NCI-H345 (cell line): ENCODE results near the gene EIF4E3.

Experiments used
- DNase-seq: peaks from one replicate; lab custom pipeline; 2025; lab: John Stamatoyannopoulos, UW

The EIF4E3 gene

DNA sequence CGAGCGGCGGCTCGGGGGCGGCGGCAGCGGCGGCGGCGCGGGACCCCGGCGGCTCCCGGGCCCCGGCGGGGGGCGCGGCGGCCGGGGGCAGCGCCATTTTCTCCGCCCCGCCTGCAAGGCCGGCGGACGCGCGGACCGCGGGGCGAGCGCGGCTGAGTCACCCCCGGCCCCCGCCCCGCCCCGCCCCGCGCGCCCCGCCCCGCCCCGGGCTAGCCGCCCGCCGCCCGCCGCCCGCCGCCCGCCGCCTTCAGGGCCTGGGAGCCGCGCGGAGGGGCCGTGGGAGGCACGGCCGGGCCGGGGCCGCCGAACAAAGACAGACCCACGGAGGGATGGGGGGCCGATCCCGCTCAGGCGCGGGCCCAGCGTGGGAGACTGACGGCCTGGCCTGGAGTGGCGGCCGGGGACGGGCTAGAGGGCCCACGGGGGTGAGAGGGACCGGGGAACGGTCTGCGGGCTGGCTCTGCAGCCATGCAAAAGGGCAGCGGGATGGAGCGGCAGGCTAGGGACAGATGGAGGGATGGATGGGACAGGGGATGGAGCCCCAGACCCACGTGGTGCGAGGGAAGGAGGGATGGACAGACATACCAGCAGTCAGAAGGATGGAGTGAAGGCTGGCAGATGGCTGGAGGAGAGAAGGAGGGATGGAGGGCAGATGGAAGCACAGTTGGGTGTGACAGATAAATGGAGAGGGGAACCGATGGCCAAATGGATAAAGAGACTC is at the start of gene EIF4E3:
Gene EIF4E3, minus strand, starts transcription at position 132 of the 721 bp plus-strand sequence. Its CDS starts 35 bp downstream, at position 97.
- peak; percentile 27 for DNase-seq

DNA sequence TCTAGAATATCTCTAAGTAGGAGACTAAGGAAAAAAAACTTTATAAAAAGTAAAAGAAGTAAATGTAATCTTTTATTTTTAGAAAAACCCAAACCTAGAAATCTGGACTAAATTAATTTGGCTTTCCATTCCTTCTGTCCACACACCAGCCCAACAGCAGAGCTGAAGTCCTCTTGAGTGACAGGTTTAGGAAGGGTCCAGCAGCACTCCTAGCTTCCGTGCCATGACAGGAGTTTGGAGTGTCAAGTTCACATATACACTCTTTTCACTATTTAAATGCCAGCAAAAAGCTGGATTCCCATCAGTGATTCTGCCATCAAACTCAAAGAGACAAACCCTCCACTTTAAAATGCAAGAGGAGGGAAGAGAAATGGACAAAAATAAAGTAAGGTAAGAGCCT is 46.7 kb upstream of the EIF4E3 start:
- no peak for DNase-seq

DNA sequence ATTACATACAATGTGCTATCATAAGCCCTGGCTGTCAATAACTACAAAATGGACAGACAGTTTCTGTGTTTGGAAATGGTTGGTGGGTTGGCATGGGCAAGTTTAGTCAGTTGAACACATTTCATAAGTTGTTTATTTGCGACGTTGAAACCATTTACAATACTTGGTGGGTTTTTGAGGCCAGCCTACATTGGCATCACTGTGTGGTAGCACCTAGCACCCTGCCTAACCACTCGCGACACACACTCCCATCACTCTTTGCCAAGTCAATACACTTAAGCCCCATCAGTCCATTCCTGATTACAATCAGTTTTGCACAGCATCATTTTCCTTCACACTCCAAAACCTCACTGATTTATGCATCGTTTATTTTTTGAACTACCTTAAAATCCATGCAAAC is 45.9 kb upstream of the EIF4E3 start:
- DNase-seq: no peak

DNA sequence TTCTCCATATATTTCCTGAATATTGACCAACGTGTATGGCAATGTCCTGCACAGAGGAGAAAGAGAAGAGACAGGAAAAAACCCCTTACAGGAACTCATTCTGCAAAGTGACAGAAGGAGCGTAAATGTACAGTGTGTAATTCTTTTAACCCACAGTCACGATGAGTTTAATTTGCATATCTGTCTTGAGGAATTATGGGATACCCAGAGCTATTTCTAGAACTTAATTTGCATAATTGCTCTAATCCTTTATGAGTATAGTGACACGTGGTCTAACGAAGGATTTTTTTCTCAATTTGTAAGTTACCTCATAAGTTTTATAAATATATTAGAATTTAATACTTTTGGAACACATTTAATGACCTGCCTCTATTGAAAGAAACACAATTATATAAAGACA is 38.2 kb upstream of the EIF4E3 start:
- DNase-seq: no peak

DNA sequence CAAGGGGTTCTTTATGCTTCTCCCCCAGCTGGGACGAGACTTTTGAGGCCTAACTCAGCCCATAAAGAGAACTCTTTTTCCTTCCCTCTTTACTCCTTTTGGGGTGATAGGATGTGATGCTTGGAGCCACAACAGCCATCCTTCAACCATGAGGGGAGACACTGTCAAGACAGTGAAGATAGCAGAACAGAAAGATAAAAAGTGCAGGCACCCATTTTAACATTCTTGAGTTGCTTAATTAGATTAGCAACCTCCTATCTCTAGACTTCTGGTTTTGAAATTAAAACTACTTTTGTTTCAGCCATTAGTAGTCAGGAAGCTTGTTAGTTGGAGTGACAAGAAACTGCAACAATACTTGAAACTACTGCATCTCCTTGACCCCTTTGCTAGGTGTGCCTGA is 34.9 kb upstream of the EIF4E3 start:
- no peak for DNase-seq

DNA sequence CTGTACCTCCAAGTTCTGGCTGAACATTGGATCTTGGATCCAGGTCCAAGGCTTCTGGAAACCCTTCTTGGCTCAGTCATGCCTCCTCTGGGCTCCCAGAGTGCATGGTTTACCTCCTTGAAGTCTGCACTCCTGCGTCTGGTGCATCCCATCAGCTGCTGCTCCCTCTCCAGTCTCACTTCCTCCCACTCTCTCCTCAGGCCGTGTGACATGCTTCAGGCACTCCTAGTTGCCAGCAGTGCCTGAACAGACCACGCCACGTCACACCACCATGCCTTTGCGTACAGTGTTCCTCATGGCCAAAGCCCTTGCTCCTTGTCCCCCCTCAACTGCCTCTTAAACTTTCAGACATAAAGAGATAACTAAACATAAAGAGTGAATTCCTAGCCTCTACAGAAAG is 34.2 kb upstream of the EIF4E3 start:
- DNase-seq: no peak

DNA sequence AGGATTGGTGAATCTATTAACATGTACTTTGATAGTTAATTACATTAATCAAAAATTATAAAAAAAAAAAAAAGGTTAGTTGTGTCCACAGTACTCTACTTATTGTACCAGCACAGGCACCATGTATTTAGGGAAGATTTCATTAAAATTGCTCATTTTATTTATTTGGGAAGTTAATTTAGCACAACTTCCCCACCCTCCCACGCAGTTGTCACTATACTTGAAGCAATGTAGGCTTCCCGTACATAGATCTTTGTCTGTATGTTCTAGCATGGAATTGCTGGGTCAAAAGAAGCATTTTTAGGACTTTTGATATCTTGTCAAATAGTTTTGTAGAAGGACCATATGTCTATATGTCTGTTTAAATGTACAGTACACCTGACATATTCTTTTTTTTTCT is 32.9 kb upstream of the EIF4E3 start:
- DNase-seq: no peak

DNA sequence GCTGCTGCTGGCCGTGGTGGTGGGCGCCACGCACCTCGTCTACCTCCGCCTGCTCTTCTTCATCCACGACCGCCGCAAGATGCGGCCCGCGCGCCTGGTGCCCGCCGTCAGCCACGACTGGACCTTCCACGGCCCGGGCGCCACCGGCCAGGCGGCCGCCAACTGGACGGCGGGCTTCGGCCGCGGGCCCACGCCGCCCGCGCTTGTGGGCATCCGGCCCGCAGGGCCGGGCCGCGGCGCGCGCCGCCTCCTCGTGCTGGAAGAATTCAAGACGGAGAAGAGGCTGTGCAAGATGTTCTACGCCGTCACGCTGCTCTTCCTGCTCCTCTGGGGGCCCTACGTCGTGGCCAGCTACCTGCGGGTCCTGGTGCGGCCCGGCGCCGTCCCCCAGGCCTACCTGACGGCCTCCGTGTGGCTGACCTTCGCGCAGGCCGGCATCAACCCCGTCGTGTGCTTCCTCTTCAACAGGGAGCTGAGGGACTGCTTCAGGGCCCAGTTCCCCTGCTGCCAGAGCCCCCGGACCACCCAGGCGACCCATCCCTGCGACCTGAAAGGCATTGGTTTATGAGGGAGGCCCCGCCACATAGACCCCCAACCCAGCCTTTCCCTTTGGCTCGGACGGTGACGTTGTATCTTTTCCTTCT is 29.5 kb upstream of the EIF4E3 start:
- no peak for DNase-seq

DNA sequence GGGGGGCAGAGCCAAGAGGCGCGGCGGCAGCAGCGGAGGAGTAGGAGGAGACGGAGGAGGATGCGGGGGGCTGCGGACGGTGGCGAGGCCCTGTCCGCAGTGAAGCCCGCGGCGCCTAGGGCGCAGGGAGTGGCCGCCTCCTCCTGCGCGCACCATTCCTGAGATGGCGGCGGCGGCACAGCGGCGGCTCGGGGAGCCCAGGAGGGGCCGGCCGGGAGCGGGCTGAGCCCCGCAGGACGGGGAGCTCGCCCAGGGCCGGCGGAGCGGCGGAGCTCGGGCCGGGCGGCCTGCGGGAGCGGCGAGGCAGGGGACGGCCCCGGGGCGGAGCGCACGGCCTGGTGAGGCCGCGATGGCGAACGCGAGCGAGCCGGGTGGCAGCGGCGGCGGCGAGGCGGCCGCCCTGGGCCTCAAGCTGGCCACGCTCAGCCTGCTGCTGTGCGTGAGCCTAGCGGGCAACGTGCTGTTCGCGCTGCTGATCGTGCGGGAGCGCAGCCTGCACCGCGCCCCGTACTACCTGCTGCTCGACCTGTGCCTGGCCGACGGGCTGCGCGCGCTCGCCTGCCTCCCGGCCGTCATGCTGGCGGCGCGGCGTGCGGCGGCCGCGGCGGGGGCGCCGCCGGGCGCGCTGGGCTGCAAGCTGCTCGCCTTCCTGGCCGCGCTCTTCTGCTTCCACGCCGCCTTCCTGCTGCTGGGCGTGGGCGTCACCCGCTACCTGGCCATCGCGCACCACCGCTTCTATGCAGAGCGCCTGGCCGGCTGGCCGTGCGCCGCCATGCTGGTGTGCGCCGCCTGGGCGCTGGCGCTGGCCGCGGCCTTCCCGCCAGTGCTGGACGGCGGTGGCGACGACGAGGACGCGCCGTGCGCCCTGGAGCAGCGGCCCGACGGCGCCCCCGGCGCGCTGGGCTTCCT is 28.8 kb upstream of the EIF4E3 start, which contains the start of gene GPR27:
Gene GPR27, plus strand, starts transcription at position 155 of the 909 bp plus-strand sequence. Its CDS starts 195 bp downstream, at position 350.
- DNase-seq: peak; percentile 35

DNA sequence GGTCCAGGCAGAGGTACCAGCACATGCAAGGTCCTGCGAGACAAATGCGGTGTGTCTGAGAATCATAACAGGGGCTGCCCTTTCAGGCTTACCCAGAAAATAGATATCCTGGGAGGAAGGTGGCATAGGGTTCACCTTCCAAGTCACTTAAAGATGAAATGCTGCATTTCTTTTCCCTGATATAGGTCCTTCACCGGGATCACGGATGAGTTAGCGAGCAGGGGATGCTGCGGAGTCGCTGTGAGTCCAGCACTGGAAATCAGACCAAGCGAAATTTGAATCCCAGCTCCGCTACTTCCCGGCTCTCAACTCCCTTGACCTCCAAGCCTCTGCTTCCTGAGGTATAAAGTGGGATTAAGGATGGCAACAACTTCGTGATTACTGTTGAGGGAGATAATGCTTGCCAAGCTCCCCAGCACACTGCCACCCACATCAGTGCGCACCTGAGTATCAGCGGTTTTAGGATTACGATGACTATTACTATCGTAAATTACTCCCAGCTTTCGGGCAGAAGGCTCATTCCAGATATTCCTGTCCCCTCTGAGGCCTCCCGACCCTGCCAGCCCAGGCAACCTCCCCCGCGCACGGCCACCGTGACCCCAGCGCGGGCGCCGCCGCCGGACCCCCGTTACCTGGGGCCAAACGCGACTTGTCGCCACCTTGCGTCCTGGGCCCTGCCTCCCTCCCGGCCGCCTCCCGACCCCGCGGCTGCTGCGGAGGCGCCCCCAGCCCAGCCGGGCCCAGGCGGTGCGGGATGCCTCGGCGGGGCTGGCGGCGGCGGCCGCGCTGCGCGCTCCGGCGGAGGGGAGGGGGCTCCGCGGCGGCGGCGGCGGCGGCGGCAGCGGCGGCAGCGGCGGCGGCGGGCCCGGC is 27.9 kb upstream of the EIF4E3 start:
- DNase-seq: peak; percentile 35

DNA sequence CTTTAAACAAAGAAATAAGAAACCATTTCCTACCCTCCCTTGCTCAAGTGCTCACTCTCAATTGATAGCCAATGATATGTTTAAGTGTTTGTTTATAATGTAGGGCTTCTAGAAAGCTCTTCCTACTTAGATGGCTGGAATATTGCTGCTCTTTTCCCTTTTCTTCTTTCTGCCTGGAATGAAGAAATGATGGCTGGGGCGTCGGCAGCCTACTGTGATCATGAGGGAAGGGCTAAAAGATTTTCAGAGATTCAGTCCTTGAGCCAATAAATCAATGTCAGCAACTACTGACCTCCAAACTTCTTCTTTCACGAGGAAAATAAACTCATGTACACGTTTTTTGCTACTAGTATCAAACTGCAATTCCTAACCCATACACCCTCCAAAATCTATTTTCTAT is 26.4 kb upstream of the EIF4E3 start:
- DNase-seq: no peak

DNA sequence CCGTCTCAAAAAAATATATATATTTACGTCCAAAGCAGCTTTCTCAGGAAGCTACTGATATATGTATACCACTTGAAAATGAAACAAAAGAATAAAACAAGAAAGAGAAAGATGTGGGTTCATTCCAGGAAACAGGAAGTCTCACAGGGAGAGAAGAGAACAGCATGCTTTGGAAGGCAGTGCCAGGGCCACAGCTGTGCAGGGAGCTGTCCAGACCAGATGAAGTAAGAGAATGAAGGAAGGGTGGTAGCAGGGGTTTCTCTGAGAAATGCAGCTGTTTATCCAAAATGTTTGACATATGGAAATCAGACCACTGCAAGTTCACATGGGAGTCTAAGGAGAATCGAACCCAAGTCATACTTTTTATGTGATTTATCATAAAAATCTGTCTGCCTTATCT is 19.5 kb upstream of the EIF4E3 start:
- DNase-seq: no peak

DNA sequence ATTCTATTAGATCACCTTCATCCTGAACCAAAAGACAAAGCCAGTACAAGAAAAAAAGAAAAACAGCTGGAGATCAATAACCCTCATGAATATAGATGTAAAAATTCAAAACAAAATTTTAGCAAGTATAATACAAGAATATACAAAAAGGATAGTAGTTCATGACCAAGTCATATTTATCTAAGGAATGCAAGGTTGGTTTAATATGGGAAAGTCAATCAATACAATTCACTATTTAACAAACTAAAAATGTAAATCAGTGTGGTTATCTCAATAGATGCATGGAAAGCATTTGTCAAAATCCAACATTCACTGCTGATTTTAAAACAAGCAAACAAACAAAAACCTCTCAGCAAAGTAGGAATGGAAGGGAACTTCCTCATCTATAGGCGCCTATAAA is 17.4 kb upstream of the EIF4E3 start:
- no peak for DNase-seq

DNA sequence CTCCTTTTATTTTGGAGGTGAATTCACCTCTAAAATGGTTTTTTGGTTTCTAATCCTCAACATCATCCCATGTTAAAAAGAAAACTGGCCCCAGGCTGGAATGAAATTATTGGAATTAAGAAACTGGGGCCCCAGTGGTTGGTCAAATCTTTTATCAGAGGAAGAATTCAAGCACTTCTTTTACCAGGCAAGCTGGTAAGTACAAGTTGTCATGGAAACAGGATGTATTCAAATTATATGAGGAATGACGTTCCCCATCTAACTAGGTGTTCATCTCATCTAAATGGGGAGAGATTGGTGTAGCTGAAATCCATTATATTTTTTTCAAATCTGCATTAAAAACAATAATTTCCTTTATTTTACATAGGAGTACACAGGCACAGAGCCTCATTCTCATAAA is 9.7 kb upstream of the EIF4E3 start:
- no peak for DNase-seq

DNA sequence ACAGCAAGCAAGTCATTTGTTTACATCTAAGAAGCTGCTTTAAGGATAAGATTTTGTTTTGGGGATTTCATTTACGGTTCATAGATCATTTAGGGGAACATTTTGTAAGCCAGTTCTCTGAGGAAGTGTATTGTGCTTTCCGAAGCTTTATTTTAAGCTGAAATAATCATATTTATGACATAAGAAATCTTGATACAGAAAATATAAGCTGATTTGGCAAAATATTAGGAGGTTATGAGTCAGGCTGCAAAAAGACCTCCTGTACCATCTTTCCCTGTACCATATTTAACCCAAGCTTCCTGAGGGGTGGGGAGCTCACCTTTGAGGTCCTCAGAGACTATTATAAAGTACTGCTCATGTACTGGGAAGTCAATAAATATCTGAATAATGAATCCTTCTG is 8.1 kb upstream of the EIF4E3 start:
- DNase-seq: no peak

DNA sequence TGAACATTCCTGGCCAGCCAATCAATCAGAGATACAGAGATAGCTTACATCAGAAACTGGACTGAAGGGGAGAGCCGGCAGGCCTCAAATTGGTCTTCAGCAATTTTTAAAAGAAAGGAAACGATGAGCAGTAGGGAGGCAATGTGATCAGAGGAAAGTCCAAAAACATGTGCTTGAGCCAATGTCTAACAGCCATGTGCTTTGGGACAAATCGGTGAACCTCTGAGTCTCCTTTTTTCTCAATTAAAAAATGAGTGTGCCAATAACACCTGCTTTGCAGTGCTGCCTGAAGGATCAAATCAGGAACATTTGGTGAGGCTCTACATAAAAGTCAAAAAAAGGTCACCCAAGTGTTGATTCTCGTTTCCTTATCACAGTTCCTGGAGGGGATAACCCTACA is 7.4 kb upstream of the EIF4E3 start:
- DNase-seq: no peak

DNA sequence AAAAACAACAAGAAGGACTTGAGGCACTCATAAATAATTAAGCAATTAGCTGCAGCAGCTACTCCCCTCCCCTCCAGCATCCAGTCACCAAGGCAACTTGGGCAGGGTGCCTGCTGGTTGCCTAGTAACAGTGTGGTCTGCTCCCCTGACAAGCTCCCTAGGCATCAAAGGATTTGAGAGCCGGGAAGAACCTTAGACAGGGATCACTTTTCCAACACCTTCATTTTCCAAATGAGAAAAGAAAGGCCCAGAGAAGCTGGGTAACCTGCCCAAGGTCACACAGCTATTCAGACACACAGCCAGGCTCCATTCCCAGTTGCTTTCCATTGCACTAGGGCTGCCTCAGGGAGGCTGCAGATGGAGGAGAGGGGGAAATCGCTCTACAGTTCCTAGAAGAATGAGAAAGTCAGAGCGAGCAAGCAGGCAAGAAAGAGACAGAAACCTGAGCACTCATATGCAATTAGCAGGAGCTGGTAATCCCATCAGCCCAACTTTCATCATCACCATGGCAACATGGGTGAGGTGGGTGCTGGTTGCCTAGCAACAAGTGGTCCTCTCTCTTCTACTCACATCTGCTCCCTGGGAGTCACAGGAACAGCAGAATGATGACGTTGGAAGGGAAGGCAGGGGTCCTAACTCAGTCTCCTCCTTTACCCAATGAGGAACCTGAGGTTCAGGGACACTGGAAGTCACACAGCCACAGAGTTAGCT is 3.6 kb upstream of the EIF4E3 start:
- peak; percentile 24 for DNase-seq

DNA sequence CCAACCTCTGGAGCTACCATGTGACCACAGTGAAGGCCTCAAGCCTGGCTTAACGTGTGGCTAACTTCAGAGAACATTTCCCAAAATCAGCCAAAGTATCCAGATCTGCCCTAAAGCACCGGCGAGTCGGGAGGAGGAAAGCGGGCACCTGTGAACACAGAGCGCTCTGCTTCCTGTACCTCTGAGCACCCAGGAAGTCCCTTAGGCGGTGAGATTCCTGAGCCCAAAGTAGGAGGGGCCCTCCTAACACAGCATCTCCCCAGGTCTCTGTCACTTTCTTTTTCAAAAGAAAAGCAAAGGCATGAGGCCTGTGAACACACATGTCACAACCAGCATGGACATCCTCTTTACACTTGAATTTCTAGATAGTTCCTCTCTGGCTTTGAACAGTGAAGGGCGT is 944 bp upstream of the EIF4E3 start:
- no peak for DNase-seq

DNA sequence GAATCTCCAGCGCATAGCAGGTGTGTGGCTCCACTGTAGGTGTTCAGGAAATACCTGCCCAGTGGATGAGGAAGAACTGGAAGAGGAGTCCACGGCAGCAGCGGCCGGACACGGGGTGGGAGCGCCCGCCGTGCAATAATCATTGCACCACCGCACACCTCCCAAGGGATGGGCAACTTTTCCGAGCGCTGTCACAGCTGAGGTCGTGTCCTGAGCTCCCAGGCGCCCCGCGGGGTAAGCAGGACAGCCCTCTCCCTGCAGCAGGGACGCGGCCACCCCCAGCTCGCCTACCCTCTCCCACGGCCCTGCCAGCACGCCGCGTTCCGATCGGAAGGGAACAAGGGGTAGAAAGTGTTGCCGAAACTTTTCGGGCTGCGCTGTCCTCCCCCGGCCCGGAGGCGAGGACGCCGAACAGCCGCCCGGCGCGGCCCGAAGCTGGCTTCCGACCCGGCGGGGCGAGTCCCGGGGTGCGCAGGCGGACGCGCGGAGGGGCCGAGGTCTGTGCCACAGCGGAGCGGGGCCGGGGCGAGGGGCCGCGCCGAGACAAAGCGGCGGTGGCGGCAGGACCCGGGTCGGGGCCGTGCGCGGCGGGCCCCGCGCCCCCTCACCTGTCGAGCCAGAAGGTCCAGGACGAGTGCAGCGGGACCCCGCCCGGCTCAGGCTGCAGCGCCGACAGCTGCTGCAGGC is 475 bp downstream of the EIF4E3 start:
- DNase-seq: no peak

DNA sequence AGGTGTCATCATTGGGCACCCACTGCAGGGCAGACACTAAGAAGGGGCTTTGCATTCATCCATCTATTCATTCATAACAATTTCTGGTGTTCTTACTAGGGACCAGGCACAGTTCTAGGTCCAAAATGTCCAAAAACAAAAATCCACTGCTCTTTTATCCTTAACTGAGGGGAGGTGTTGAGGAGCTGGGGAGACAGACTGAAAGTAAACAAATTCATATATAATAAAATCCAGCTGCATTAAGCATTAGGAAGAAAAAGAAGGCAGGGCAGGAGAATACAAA is 1.1 kb downstream of the EIF4E3 start:
- no peak for DNase-seq
